ENCODE results near the gene ZNF343.

The ZNF343 gene

GRCh38 chr20:2446845-2447244, 61.9 kb downstream of the ZNF343 start:
- Histone ChIP-seq H3K36me3 (replicated peaks) (no peaks in the 10 kb centered on the region), H3K27ac (no peak overlapping the region), H3K4me3 (ENCODE audit: low read depth, low read length) (no peak overlapping the region), H3K27me3 (replicated peaks) (no peaks in the 10 kb centered on the region)
- no peak for TF ChIP-seq CTCF (IDR thresholded peaks at IDR 0.05; ENCODE audit: low read depth, low read length, missing control alignments)
- in situ Hi-C loops (cut with HindIII; ENCODE audit: low pct_ligation_motif_present, low sequenced_read_pairs) = no loop called here
- DNase-seq = no peak
